Nephron progenitor cell (in vitro differentiated cells): ENCODE results near the gene ZNF519.
"Not testable (repeated sequence)": the region's sequence is repeated elsewhere in the genome, so short reads cannot be mapped to it uniquely, and the experiment has no call there.

ENCODE experiments used
- DNase-seq: peaks from one replicate; pipeline ENCODE4 v3.0.0; 2021
- H3K27ac Mint-ChIP-seq: 2 replicates; pipeline ENCODE4 v1.8.0; 2021; ENCODE audit warnings: mild to moderate bottlenecking, moderate library complexity, mixed read lengths
- H3K27me3 Mint-ChIP-seq: 2 replicates; pipeline ENCODE4 v1.8.0; 2021; ENCODE audit warnings: mild to moderate bottlenecking, low read depth, mixed read lengths; ENCODE audit not compliant: poor library complexity
- H3K36me3 Mint-ChIP-seq: 2 replicates; pipeline ENCODE4 v1.8.0; 2021; ENCODE audit warnings: low read depth, mixed read lengths
- H3K4me1 Mint-ChIP-seq: 2 replicates; pipeline ENCODE4 v1.8.0; 2021; ENCODE audit warnings: mixed read lengths
- H3K4me3 Mint-ChIP-seq: 2 replicates; pipeline ENCODE4 v1.8.0; 2021; ENCODE audit warnings: mild to moderate bottlenecking, moderate library complexity, mixed read lengths
- H3K9me3 Mint-ChIP-seq: 2 replicates; pipeline ENCODE4 v1.8.0; 2021; ENCODE audit warnings: mild to moderate bottlenecking, moderate library complexity, mixed read lengths
- TF ChIP-seq, protein P1 (sequence below): fragments of 200-600 bp; sonication (generic); IDR thresholded peaks from 2 replicates; pipeline ENCODE4 v1.5.0; 2021; ENCODE audit warnings: antibody characterized with exemption

ZNF519 gene

DNA sequence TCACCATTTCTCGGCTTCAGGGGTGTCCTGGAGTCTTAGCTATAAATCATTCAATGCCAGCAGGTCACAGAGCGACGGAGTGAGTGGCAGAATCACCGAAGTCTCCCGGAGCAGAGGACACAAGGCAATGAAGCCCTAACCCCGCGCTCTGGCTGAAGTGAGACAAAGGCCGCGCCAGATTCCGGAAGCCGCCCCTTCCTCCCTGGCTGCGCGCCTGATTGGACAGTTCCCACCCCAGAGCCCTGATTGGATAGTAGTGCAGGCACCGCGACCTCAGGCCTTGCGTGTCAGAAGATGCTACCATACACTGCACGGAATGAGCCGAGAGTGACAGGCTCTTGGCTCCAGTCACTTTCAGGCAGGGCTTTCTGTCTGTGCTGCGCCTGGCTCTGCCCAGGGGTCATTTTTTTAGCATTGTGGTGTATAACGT lies at the start of gene ZNF519:
TSS of gene ZNF519 (minus strand) at position 165 of the 430 bp plus-strand sequence. CDS start at position 7, 158 bp downstream.
- peak within 1 kb of the TSS; percentile 99 for H3K27ac Mint-ChIP-seq
- peaks cover 26% of the 10 kb centered on the region for H3K4me1 Mint-ChIP-seq
- peaks cover 17% of the 10 kb centered on the region for H3K9me3 Mint-ChIP-seq
- peak; percentile 80 for DNase-seq
- H3K4me3 Mint-ChIP-seq, result peak within 1 kb of the TSS; percentile 97
- not testable (repeated sequence) for H3K27me3 Mint-ChIP-seq
- H3K36me3 Mint-ChIP-seq, result peaks cover 33% of the 10 kb centered on the region

DNA sequence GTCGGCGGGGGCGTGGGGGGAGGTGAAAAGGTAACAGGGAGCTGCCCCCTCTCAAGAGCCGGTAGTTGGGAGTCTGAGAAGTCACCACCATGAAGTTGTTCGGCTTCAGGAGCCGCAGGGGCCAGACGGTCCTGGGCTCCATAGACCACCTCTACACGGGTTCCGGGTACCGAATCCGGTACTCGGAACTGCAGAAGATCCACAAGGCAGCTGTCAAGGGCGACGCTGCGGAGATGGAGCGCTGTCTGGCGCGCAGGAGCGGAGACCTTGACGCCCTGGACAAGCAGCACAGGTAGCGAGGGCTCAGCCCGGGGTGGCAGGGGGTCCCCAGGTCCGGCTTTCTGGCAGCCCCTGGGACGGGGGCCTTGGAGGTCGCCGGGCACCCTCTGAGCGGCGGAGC lies 47.1 kb upstream of the ZNF519 start:
- Mint-ChIP-seq H3K9me3 (peaks cover 39% of the 10 kb centered on the region), H3K27me3 (no peaks in the 10 kb centered on the region), H3K36me3 (no peaks in the 10 kb centered on the region)

DNA sequence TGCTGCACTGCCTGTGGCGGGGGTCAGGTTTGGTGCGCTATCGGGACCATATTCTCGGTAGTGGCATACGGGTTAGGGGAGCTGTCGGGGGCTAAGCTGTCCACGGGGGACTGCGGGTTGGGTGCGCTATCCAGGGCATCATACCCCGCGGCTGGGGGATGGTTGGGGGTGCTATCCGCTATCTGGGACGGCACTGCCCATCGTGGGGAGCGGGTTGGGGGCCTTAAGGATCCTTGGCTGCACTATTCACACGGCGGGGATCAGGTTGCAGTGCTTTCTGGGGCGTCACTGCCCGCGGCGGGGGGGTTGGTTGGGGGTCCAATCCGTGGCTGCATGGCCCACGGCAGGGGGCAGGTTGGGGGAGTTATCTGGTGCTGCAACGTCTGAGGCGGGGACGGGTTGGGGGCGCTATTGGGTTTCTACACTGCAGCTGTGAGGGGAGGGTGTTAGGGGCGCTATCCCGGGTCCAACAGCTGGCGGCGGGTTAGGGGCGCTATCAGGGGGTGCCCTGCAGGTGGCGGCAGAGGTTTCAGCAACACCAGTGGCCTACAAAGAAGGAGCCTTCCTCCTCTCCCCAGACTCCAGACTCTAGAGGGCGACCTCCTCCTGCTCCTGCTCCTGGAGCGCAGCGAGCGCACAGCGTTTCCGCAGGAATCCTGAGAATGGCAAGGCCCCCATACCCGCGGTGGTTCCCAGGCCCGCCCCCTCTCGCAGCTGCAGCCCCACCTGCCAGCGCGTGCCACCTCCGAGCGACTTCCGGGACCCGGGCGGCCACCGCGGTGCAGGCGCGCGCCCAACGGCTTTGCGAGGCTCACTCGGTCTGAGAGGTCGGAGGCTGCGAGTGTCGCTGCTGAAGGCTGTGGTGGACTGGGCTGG lies 46.3 kb upstream of the ZNF519 start:
- not testable (repeated sequence) for DNase-seq, H3K27me3 Mint-ChIP-seq, H3K27ac Mint-ChIP-seq, H3K4me3 Mint-ChIP-seq, H3K4me1 Mint-ChIP-seq, H3K36me3 Mint-ChIP-seq
- H3K9me3 Mint-ChIP-seq, result peaks cover 43% of the 10 kb centered on the region

More for the DNA sequence above, 47.1 kb upstream of the ZNF519 start:
- Mint-ChIP-seq H3K4me3 (no peak overlapping the region), H3K27ac (no peak overlapping the region), H3K4me1 (no peaks in the 10 kb centered on the region)
- TF ChIP-seq, protein P1, sequence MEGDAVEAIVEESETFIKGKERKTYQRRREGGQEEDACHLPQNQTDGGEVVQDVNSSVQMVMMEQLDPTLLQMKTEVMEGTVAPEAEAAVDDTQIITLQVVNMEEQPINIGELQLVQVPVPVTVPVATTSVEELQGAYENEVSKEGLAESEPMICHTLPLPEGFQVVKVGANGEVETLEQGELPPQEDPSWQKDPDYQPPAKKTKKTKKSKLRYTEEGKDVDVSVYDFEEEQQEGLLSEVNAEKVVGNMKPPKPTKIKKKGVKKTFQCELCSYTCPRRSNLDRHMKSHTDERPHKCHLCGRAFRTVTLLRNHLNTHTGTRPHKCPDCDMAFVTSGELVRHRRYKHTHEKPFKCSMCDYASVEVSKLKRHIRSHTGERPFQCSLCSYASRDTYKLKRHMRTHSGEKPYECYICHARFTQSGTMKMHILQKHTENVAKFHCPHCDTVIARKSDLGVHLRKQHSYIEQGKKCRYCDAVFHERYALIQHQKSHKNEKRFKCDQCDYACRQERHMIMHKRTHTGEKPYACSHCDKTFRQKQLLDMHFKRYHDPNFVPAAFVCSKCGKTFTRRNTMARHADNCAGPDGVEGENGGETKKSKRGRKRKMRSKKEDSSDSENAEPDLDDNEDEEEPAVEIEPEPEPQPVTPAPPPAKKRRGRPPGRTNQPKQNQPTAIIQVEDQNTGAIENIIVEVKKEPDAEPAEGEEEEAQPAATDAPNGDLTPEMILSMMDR, result no peak
- DNase-seq, result no peak

DNA sequence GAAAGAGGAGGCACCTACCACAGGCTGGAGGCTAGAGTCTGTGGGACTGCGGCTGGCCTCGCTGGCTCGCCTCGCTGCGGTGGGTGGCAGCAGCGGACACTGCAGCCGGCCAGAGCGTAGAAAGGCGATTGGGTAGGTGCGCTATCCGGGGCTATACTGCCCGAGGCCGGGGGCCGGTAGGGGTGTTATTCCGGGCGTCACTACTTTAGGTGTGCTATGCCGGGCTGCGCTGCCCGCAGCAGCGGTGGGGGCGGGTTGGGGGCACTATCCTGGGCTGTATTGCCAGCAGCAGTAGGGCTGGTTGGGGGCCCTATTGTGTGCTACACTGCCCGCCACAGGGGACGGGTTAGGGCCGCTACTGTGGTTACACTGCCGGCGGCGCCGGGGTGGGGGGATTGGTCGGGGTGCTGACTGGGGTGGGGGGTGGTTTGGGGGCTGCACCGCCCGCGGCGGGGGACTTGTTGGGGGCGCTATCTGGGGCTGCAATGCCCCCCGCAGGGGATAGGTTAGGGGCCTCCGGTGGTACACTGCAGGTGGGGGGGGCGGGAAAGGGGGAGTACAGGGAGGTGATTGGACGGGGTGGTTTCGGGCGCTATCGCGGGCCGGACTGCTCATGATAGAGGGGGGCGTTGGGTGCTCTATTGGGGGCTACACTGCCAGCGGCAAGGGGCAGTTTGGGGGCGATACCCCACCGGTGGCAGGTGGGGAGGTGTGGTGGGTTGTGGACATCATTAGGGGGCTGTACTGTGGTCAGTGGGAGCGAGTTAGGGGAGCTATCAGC lies 45.5 kb upstream of the ZNF519 start:
- H3K9me3 Mint-ChIP-seq, result peaks cover 51% of the 10 kb centered on the region
- DNase-seq, H3K4me1 Mint-ChIP-seq, H3K27ac Mint-ChIP-seq, H3K4me3 Mint-ChIP-seq, H3K36me3 Mint-ChIP-seq, H3K27me3 Mint-ChIP-seq: not testable (repeated sequence)

DNA sequence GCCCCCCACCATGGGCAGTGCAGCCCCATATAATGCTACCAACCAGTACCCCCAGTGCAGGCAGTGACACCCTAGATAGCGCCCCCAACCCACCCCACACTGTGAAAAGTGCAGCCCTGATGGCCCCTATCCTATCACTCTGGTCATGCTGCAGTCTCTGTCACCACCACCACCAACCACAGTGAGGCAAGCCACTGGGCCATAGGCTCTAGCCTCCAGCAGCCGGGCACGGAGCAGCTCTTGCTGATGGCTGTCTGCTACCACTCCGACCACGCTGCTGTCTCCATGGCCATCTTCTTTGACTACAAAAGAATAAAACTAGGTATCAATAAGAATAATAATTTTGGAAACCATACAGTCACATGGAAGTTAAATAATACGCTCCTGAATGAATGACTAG lies 43.2 kb upstream of the ZNF519 start:
- peaks cover 69% of the 10 kb centered on the region for H3K9me3 Mint-ChIP-seq
- not testable (repeated sequence) for H3K4me3 Mint-ChIP-seq, H3K4me1 Mint-ChIP-seq, DNase-seq, H3K27ac Mint-ChIP-seq, H3K27me3 Mint-ChIP-seq, H3K36me3 Mint-ChIP-seq

DNA sequence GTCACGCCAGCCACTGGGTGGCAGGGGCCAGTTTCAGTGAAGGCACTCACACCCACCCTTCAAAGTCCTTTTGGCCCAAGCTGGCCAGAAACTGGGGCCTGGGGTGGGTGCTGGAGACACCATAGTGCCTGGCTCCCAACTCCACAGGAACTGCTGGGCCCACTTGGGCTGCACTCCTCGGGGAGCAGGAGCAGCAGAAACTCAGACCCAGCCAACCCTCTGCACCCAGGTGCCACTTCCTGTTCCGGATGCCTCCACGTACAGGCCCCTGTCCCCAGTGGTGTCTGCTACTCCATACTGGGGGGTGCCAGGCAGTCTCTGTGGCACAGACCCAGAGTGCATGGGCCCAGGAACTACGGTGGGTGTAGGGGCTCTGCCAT lies 42.5 kb upstream of the ZNF519 start:
- no peak overlapping the region for H3K4me3 Mint-ChIP-seq
- TF ChIP-seq, protein P1, result no peak
- no peak overlapping the region for H3K27ac Mint-ChIP-seq
- no peak for DNase-seq
- H3K9me3 Mint-ChIP-seq, result peaks cover 69% of the 10 kb centered on the region
- no peaks in the 10 kb centered on the region for H3K4me1 Mint-ChIP-seq
- no peaks in the 10 kb centered on the region for H3K27me3 Mint-ChIP-seq
- no peaks in the 10 kb centered on the region for H3K36me3 Mint-ChIP-seq

DNA sequence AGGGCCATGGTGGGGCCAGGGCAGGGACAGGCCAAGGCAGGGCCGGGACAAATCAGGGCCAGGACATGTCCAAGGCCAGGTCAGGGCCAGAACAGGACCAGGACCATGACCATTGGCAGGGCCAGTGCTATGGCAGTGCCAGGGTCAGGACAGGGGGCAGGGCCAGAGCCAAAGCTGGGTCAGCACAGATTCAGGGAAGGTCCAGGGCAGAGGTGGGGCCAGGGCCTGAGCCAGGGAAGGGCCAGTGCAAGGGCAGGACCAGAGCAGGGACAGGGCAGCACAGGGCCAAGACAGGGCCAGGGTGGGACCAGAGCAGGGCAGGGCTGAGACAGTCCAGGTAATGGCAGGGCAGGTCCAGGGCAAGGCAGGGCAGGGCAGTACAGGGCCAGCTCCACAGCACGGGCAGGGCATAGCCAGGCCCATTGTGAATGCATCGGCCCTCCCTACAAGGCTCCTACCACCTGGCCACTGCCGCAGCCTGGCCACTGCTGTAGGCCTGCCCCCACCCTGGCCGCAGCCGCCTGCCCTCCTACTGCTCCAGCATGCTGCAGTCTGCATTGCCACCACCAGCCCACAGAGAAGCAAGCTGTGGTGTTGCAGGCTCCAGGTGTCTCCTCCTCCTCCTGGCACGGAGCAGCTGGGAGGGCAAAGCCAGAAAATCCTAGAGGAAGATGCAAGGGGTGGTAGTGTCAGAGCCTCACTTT lies 41.9 kb upstream of the ZNF519 start:
- peaks cover 69% of the 10 kb centered on the region for H3K9me3 Mint-ChIP-seq
- H3K36me3 Mint-ChIP-seq, H3K27me3 Mint-ChIP-seq, H3K27ac Mint-ChIP-seq, H3K4me1 Mint-ChIP-seq, DNase-seq, H3K4me3 Mint-ChIP-seq: not testable (repeated sequence)

DNA sequence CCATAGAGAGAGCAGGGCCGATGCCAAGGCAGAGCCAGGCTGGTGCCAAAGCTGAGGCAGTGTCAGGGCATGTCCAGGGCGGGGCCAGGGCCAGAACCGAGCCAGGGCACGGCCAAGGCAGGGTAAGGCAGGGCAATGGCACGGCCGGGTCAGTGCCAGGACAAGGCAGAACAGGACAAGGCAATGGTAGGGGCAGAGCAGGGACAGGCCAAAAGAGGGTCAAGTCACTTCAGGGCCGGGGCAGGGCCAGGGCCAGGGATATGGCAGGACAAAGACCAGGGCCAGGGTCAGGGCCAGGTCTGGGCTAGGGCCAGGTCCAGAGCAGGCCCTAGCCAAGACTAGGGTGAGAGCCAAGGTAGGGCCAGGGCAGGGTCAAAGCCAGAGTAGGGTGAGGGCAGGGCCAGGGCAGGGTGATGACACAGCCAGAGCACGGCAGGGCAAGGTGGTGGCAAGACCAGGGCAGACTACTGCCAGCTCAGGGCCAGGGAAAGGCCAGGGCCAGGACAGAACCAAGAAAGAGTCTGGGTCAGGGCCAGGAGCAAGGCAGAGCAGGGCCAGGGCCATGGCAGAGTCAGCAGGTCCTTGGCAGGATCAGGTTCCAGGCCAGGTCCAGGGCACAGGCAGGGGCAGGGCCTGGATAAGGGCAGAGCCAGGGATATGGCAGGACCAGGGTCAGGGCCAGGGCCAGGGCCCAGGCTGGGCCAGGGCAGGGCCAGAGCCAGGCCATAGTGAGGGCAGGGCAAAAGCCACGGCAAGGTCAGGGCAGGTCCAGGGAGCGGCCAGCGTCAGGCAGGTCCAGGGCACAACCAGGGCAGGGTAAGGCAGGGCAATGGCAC lies 41.1 kb upstream of the ZNF519 start:
- H3K9me3 Mint-ChIP-seq, result peaks cover 68% of the 10 kb centered on the region
- not testable (repeated sequence) for H3K4me3 Mint-ChIP-seq, H3K36me3 Mint-ChIP-seq, H3K27ac Mint-ChIP-seq, H3K27me3 Mint-ChIP-seq, H3K4me1 Mint-ChIP-seq, DNase-seq

DNA sequence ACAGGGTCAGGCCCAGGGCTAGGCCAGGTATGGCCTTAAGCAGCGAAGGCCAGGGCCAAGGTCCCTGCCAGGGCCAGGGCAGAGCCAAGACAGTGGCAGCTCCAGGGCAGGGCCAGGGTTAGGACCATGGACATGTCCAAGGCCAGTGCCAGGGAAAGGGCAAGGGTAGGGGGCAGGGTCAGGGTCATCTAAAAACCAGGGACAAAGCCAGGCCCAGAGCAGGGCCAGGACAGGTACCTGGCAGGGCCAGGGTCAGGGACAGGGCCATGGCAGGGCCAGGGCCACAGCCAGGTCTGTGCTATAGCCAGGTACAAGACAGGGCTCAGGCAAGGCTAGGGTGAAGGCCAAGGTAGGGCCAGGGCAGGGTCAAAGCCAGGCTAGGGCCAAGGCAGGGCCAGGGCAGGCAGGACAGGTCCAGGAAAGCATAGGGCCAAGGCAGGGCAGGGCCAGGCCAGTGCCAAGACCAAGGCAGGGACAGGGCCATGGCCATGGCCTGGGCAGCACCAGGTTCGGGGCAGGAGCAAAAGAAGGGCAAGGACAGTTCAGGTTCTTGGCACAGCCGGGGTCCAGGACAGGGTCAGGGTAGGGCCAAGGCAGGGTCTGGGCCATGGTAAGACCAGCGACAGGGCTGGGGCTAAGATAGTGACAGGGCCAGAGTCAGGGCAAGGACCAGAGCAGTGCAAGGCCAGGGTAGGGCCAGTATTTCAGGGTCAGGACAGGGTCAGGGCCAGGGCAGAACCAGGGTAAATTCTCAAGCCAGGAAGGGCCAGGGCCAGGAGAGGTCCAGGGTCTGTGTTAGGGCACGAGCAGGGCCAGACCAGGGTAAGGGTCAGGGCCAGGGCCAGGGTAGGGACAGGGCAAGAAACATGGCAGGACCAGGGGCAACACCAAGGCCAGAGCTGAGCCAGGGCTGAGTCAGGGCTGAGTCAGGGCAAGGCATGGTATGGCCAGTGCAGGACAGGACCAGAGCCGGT lies 40.2 kb upstream of the ZNF519 start:
- DNase-seq, H3K27me3 Mint-ChIP-seq, H3K36me3 Mint-ChIP-seq, H3K4me1 Mint-ChIP-seq, H3K4me3 Mint-ChIP-seq, H3K27ac Mint-ChIP-seq: not testable (repeated sequence)
- H3K9me3 Mint-ChIP-seq, result peaks cover 71% of the 10 kb centered on the region

DNA sequence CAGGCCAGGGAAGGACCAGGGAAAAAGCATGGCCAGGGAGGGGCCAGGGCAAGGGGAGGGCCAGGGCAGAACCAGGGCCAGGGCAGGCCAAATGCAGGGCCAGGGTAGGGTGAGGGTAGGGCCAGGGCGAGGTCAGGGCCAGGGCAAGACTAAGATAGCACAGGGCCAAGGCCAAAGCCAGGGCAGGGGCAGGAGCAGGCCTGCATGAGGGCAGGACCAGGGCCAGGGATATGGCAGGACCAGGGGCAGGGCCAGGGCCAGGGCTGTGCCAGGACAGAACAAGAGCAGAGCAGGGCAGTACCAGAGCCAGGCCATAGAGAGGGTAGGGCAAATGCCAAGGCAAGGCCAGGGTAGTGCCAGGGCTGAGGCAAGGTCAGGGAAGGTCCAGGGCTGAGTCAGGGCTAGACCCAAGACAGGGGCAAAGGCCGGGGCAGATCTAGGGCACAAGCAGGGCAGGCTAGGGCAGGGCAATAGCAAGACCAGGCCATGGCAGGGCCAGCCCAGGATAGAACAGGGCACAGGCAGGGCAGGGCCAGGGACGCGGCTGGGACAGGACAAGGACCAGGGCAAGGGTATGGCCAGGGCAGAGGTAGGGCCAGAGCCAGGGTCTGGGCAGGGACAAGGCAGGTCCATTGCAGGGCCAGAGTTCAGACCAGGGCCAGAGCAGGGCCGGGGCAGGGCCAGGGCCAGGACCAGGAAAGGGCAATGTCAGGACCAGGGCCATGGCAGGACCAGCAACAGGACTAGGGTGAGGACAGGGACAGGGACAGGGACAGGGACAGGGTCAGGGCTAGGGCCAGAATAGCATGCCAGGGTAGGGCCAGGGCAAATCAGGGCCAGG lies 39.3 kb upstream of the ZNF519 start:
- not testable (repeated sequence) for H3K4me3 Mint-ChIP-seq, H3K27me3 Mint-ChIP-seq, H3K27ac Mint-ChIP-seq, H3K4me1 Mint-ChIP-seq, DNase-seq, H3K36me3 Mint-ChIP-seq
- peaks cover 68% of the 10 kb centered on the region for H3K9me3 Mint-ChIP-seq
